Caco-2 (cell line): Measurements from ENCODE around the gene ZKSCAN8. TPM values are rescaled to one million over a fixed set of nuclear protein-coding genes. Genes with fewer than 3 reads are reported as not detected.

Source experiments
- BruUV-seq: library from RNA; stranded (reverse); fragments of 400-500 nt; replicated peaks from 2 replicates; lab custom pipeline; 2021; lab: Mats Ljungman, UMichigan
- CTCF ChIA-PET: fragments of 300-600 bp; sonication (Branson Sonifier 250); formaldehyde crosslinking; loops from one replicate; lab custom pipeline; 2022; ENCODE audit warnings: antibody characterized with exemption; lab: Charles Lee
- POLR2A ChIA-PET: fragments of 300-600 bp; sonication (Branson Sonifier 250); formaldehyde crosslinking; loops from one replicate; lab custom pipeline; 2022; ENCODE audit warnings: antibody characterized with exemption; lab: Charles Lee
- DNase-seq, 2 experiments: peaks; one replicate each; pipeline versions ENCODE4 v3.0.0 to v3.0.0-alpha.2; 2020 to 2022
- H3K27me3 ChIP-seq: replicated peaks from 2 replicates; pipeline ENCODE4 v1.6.0; 2011; ENCODE audit warnings: low read length; ENCODE audit not compliant: control insufficient read depth, insufficient read depth
- H3K36me3 ChIP-seq: 2 replicates; pipeline ENCODE4 v1.5.1; 2011; ENCODE audit warnings: low read length; ENCODE audit not compliant: control insufficient read depth, insufficient read depth
- H3K4me1 ChIP-seq: fragments of 250-450 bp; sonication (Bioruptor Pico); 2 replicates; pipeline ENCODE4 v1.5.1; 2020; ENCODE audit warnings: mild to moderate bottlenecking
- H3K4me3 ChIP-seq: 2 replicates; pipeline ENCODE4 v1.5.1; 2011; ENCODE audit warnings: low read depth, mild to moderate bottlenecking, control low read depth, low read length
- H3K9me3 ChIP-seq: fragments of 250-450 bp; sonication (Bioruptor Pico); 2 replicates; pipeline ENCODE4 v1.5.1; 2020; ENCODE audit warnings: mild to moderate bottlenecking, moderate library complexity
- H3K27ac Mint-ChIP-seq: one replicate; pipeline ENCODE4 v1.8.0; 2022; ENCODE audit warnings: mixed read lengths; ENCODE audit not compliant: unreplicated experiment
- H3K27me3 Mint-ChIP-seq: one replicate; pipeline ENCODE4 v1.8.0; 2022; ENCODE audit warnings: mixed read lengths; ENCODE audit not compliant: insufficient read depth, unreplicated experiment
- H3K36me3 Mint-ChIP-seq: one replicate; pipeline ENCODE4 v1.8.0; 2022; ENCODE audit warnings: mild to moderate bottlenecking, mixed read lengths; ENCODE audit not compliant: insufficient read depth, unreplicated experiment
- H3K4me1 Mint-ChIP-seq: one replicate; pipeline ENCODE4 v1.8.0; 2022; ENCODE audit warnings: low read depth, mixed read lengths; ENCODE audit not compliant: unreplicated experiment
- H3K4me3 Mint-ChIP-seq: one replicate; pipeline ENCODE4 v1.8.0; 2022; ENCODE audit warnings: mild to moderate bottlenecking, moderate library complexity, mixed read lengths; ENCODE audit not compliant: unreplicated experiment
- H3K9me3 Mint-ChIP-seq: one replicate; pipeline ENCODE4 v1.8.0; 2022; ENCODE audit warnings: mixed read lengths; ENCODE audit not compliant: unreplicated experiment
- intact Hi-C: fragments of 100-400 bp; cut with micrococcal nuclease; formaldehyde crosslinking; loops from one replicate; pipeline ENCODE4 v1.10.0; 2022; ENCODE audit not compliant: unreplicated experiment
- total RNA-seq: library from RNA; stranded (reverse); gene quantifications from 2 replicates; pipeline ENCODE4 v1.2.3, GENCODE V29; 2022
- TF ChIP-seq, protein P1 (sequence below), 2 experiments: fragments of 200-600 bp in 1 of 2; IDR thresholded peaks; 1 replicate in 1 of 2; 2 replicates in 1 of 2; pipeline versions ENCODE4 v1.5.1 to v1.8.0; 2011 to 2022; ENCODE audit warnings: antibody characterized with exemption in 1 of 2, control low read depth in 1 of 2, inconsistent platforms in 1 of 2, low read depth in 1 of 2, low read length in 1 of 2, mild to moderate bottlenecking in 1 of 2, moderate library complexity in 1 of 2; ENCODE audit not compliant: insufficient read depth in 1 of 2, severe bottlenecking in 1 of 2, unreplicated experiment in 1 of 2

The ZKSCAN8 gene
- total RNA-seq, 1 experiment from 2014 or later, result 17.0 TPM

- Histone ChIP-seq H3K4me3 (no peak overlapping the region), H3K27me3 (no peaks in the 10 kb centered on the region), H3K36me3 (no peaks in the 10 kb centered on the region), H3K9me3 (no peaks in the 10 kb centered on the region), H3K4me1 (no peaks in the 10 kb centered on the region)
- TF ChIP-seq, protein P1, sequence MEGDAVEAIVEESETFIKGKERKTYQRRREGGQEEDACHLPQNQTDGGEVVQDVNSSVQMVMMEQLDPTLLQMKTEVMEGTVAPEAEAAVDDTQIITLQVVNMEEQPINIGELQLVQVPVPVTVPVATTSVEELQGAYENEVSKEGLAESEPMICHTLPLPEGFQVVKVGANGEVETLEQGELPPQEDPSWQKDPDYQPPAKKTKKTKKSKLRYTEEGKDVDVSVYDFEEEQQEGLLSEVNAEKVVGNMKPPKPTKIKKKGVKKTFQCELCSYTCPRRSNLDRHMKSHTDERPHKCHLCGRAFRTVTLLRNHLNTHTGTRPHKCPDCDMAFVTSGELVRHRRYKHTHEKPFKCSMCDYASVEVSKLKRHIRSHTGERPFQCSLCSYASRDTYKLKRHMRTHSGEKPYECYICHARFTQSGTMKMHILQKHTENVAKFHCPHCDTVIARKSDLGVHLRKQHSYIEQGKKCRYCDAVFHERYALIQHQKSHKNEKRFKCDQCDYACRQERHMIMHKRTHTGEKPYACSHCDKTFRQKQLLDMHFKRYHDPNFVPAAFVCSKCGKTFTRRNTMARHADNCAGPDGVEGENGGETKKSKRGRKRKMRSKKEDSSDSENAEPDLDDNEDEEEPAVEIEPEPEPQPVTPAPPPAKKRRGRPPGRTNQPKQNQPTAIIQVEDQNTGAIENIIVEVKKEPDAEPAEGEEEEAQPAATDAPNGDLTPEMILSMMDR (IDR thresholded peaks at IDR 0.05; ENCODE audit: insufficient read depth in 1 of 2, low read depth in 1 of 2, low read length in 1 of 2, severe bottlenecking in 1 of 2, unreplicated experiment in 1 of 2), result no peak
- BruUV-seq, result no TSS peak
- Mint-ChIP-seq H3K36me3 (no peaks in the 10 kb centered on the region), H3K4me3 (no peak overlapping the region), H3K4me1 (no peaks in the 10 kb centered on the region), H3K9me3 (peaks cover 17% of the 10 kb centered on the region), H3K27ac (no peak overlapping the region), H3K27me3 (peaks cover 4% of the 10 kb centered on the region)
- ChIA-PET CTCF (no interaction called here), POLR2A (interaction anchor here (0.5 kb wide), 1 partner anchor 943 kb away, joined by 3 read pairs; no protein-coding TSS in a partner anchor)
- intact Hi-C loops, result no loop called here
- no peak for DNase-seq
These were observed 34.7 kb downstream of the ZKSCAN8 start for GRCh38 chr6:28176373-28176772.

DNA sequence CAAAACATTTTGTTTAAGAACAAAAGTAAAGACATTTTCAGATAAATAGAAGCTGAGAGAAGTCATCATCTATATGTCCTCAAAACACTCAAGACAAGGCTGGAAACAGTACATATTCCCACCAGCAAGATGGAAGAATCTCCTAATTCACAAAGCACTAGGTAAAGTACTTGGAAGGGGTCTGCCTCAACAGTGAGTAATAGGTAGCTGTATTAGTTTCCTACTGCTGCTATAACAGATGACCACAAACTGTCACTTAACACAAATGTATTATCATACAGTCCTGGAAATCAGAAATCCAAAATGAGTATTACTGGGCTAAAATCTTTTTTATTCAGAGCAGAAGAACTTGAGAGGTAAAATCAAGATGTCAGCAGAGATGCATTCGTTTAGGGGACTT lies 40.6 kb downstream of the ZKSCAN8 start:
- ChIA-PET CTCF (interaction anchor here (0.5 kb wide), 1 partner anchor 46 kb away, joined by 4 read pairs; no protein-coding TSS in a partner anchor), POLR2A (no interaction called here)
- Histone ChIP-seq H3K4me1 (no peaks in the 10 kb centered on the region), H3K9me3 (no peaks in the 10 kb centered on the region), H3K4me3 (no peak overlapping the region), H3K27me3 (no peaks in the 10 kb centered on the region), H3K36me3 (no peaks in the 10 kb centered on the region)
- Mint-ChIP-seq H3K9me3 (peaks cover 18% of the 10 kb centered on the region), H3K36me3 (no peaks in the 10 kb centered on the region), H3K4me3 (no peak overlapping the region), H3K27me3 (peaks cover 6% of the 10 kb centered on the region), H3K4me1 (no peaks in the 10 kb centered on the region), H3K27ac (no peak overlapping the region)
- TF ChIP-seq, protein P1 (IDR thresholded peaks at IDR 0.05; ENCODE audit: insufficient read depth in 1 of 2, low read depth in 1 of 2, low read length in 1 of 2, severe bottlenecking in 1 of 2, unreplicated experiment in 1 of 2), result no peak
- no peak for DNase-seq
- BruUV-seq, result no TSS peak
- intact Hi-C loops, result no loop called here

DNA sequence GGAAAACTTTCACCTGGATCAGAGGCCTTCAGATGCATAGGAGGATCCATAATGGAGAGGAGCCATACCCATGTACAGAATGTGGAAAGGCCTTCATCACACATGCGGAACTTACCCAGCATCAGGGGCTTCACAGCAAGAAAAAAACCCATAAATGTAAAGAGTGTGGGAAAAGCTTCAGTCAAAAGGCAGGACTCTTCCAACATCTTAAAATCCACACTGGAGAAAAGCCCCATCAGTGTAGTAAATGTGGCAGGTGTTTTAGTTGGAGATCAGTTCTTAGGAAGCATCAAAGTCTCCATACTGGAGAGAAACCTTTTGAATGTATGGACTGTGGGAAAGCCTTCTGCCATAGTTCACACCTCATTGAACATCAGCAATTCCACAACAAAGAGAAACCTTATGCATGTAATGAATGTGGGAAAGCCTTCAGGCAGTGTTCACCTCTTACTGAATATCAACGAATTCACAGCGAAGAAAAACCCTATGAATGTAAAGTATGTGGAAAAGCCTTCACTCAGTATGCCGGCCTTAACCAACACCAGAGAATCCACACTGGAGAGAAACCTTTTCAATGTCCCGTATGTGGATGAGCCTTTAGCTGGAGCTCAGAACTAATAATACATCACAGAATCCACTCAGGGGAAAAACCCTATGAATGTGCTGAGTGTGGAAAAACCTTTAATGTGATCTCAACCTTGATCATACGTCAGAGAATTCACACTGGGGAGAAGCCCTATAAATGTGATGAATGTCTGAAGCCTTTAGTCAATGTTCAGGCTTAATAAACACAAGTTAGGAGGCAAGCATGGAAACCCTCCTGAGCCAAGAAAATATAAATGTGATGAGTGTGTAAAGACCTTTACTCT lies 46.7 kb downstream of the ZKSCAN8 start:
- intact Hi-C loops, result no loop called here
- Histone ChIP-seq H3K27me3 (no peaks in the 10 kb centered on the region), H3K9me3 (peaks cover 14% of the 10 kb centered on the region; the same call in 1 of the 2 replicates), H3K36me3 (no peaks in the 10 kb centered on the region), H3K4me3 (no peak overlapping the region), H3K4me1 (no peaks in the 10 kb centered on the region)
- no peak overlapping the region for H3K4me3 Mint-ChIP-seq
- H3K4me1 Mint-ChIP-seq, result no peaks in the 10 kb centered on the region
- no peaks in the 10 kb centered on the region for H3K27me3 Mint-ChIP-seq
- H3K36me3 Mint-ChIP-seq, result no peaks in the 10 kb centered on the region
- ChIA-PET POLR2A (no interaction called here), CTCF (no interaction called here)
- DNase-seq, result no peak
- H3K9me3 Mint-ChIP-seq, result peaks cover 30% of the 10 kb centered on the region
- BruUV-seq, result no TSS peak
- TF ChIP-seq, protein P1 (IDR thresholded peaks at IDR 0.05; ENCODE audit: insufficient read depth in 1 of 2, low read depth in 1 of 2, low read length in 1 of 2, severe bottlenecking in 1 of 2, unreplicated experiment in 1 of 2), result no peak
- H3K27ac Mint-ChIP-seq, result no peak overlapping the region
